NCI-H1092 (cell line): Measurements from ENCODE around the gene SF3A1.

Experiments used
- DNase-seq: peaks from one replicate; lab custom pipeline; 2025; lab: John Stamatoyannopoulos, UW

SF3A1 gene

DNA sequence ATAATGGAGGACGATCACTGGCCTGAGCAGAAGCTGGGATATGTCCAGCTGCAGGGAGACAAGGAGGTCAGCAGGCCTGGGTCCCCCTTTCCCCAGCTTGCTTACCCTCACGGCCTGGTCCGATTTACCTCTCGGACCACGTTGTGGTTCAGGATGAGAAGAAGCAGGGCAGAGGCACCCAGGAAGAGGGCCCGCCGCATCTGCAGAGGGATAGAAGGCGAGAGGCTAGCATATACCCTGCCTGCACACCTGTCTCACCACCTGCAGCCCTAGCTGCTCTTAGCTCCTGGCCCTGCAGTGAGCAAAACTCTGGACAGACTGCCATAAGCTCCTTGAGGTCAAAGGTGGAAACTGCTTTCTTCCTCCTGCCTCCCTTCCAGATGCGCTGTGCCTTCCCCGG lies 29.2 kb upstream of the SF3A1 start:
- DNase-seq, result no peak

DNA sequence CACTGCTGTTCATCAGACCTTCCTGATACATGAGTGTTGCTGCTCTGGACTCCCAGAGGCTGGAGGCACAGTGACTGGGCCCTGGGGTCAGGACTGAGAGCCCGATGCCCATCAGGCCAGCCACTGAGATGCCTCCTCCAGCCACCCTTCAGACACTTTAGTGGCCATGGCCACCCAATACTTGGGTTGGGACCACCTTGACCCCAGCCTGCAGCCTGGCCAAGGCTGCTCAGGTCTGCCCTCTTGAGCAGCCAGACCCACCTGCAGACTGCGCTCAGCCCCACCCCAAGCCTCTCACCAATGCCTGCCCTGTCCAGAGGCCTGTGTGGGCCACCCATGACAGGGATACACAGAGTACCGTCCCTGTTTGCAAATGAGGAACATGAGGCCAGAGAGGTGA lies 26.4 kb upstream of the SF3A1 start:
- DNase-seq, result no peak

DNA sequence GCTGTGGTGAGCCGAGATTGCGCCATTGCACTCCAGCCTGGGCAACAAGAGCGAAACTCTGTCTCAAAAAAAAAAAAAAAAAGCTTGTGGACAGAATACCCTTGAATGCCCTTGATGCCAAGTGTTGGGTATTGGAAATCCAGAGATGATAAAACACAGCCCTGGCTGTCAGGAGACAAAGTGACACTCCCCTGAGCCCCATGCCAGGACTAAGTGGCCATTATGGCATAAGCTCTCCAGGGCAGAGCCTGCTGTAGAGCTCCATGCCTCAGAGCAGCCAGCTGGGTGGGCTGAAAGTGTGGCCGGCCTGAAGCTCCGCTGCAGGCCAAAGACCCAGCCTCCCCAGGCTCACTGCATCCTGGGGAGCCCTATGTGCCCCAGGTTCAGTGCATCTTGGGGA lies 25.6 kb upstream of the SF3A1 start:
- no peak for DNase-seq

DNA sequence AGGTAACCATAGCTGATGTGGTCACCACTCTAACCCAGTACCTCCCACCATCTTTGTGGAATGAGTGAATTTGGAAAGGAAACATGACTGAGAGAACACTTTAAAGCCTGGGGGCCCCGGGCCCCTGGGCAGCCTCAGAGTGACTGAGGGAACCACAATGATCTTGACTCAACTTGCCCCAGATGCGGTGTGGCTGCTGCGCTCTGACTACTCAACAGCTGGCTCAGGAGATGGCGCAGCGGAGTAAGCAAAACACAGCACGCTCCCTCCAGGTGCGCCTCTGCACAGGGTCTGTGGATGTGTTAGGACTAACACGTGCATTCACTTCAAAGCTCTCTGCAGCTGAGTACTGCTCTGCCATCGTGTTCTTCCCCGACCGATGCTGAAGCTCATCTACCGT lies 24.6 kb upstream of the SF3A1 start:
- DNase-seq, result no peak

DNA sequence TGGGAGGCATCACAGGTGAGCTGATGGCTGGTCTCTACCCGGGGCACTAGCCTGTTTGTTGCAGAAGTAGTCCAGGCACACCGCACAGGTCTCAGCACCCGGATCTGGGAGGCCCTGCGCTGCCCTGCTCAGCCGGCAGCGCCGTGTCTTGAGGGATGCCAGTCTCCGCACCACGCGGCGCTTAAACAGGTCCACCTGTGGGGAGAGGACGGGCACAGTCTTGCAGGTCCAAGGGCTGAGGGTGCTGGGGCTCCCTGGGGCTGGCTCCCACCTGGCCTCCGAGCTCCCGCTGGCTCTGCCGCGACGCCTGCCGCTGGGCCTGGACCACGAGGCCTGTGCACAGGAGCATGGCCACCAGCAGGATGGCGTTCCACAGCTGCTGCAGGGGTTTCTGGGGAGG lies 23.3 kb upstream of the SF3A1 start:
- no peak for DNase-seq

DNA sequence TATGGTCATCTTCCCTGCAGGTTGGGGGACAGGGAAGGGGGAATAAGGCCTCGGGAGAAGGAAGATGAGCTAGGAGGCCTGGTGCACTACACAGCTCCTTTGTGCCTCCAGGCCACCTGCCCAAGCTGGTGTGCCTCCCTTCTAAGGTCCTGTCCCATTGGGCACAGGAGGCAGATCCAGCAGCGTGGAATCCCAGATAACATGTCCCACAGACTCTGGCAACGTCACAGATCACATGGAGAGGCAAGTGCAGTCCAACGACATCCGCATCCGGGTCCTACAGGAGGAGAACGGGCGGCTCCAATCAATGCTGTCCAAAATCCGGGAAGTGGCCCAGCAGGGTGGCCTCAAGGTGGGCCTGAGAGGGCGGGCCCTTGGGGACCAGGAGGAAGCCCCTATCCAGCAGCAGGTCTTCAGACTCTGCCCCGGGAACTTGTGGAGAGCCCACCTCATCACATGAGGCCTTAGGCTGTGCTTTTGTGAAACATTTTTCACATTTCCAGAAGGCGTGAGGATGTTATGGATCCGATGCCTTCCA lies 18.7 kb upstream of the SF3A1 start:
- no peak for DNase-seq

DNA sequence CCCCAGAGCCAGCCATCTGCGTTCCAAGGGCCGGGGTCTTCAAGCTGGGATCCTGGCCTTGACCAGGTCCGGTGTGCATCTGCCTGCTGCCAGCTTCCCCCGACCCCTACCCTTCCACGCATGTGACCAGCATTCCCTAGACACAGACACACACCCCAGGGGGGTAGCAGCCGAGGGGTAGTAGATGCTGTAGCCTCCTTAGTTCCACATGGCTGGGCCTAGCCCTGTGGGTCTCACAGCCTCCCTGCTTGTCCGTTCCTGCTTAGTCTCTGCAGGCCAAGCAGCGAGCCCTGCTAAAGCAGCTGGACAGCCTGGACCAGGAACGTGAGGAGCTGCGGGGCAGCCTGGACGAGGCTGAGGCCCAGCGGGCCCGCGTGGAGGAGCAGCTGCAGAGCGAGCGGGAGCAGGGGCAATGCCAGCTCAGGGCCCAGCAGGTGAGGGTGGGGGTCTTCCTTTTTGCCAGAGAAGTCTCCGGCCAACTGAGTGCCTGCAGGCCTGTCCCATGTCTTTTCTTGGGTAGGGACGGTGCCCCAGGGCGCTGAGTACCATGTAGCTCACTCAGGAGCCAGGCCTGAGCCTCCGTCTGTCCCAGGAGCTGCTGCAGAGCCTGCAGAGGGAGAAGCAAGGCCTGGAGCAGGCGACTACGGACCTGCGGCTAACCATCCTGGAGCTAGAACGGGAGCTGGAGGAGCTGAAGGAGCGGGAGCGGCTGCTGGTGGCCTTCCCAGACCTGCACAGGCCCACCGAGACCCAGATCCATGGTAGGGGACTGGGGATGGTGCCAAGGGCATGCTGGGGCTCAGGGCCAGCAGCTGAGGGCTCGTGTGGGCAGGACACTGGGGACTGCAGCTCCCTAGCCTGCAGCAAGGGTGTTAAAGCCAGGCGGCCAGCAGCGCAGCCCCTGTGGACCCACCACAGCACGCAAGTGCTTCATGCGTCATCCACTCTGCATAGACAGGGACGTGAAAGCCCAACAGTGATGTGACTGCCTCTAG lies 16.9 kb upstream of the SF3A1 start:
- no peak for DNase-seq

DNA sequence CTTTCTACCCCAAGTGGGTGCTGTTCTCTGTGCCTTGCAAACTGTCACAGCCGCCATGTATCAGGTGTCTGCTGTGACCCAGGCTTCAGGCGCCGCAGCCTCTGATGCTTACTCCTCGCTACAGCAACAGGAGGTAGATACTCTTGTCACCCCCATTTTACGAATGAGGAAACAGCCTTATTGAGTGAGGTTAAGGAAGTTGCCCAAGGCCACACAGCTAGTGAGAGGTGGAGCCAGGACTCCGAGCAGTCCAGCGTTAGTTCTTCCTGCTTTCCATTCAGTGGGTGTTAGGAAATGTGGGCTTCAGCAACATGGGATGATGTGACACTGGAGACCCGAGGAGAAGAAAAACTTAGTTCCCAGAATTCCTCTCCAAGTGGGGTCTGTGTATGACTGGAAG lies 16.2 kb upstream of the SF3A1 start:
- no peak for DNase-seq

DNA sequence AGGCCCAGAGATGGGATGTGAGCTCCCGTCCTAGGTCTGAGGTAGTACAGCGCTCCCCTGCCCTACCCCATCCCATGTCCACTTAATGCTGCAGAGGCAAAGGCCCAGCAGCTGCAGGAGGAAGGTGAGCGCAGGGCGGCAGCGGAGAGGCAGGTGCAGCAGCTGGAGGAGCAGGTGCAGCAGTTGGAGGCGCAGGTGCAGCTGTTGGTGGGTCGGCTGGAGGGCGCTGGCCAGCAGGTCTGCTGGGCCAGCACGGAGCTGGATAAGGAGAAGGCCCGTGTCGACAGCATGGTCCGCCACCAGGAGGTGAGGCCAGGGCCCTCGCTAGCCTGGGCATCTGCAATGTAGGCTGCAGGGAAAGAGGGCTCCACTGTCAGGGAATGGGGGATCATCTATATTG lies 15.3 kb upstream of the SF3A1 start:
- no peak for DNase-seq

DNA sequence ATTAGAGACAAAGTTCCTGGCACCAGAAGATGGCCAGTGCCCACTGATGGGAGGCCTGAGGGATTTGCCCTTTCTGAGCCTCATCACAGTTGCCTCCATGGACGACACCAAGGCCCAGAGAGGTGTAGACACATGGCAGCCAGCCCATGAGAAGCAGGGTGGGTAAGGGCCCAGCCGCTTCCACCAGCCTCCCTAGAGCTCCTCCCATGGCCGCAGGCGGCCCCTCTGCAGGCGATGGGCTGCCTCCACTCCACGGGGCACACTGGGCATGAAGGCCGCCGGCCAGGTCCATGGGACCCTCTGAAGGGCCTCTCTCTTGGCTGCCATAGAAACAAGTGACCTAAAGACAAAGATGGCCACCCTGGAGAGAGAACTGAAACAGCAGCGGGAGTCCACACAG lies 14.6 kb upstream of the SF3A1 start:
- no peak for DNase-seq

DNA sequence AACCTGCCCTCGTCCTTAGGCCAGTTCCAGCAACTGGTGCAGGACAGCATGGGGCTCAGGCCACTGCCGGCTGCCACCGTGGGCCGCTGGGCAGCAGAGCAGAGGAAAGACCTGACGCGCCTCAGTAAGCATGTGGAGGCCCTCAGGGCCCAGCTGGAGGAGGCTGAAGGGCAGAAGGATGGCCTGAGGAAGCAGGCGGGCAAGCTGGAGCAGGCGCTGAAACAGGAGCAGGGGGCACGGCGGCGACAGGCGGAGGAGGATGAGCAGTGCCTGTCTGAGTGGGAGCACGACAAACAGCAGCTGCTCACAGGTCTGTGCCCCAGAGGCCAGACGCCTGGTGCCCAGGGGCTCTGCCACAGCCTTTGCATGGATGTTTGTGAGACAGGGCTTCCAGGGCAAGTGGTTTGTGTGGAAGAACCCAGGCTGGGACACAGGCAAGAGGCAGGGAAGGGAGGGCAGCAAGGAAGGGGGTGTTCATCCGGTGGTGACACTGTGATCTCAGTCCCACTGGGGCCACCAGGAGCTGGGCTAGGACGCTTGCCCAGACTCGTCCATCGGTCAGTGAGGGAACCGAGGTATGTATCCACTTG lies 14.0 kb upstream of the SF3A1 start:
- DNase-seq, result no peak

DNA sequence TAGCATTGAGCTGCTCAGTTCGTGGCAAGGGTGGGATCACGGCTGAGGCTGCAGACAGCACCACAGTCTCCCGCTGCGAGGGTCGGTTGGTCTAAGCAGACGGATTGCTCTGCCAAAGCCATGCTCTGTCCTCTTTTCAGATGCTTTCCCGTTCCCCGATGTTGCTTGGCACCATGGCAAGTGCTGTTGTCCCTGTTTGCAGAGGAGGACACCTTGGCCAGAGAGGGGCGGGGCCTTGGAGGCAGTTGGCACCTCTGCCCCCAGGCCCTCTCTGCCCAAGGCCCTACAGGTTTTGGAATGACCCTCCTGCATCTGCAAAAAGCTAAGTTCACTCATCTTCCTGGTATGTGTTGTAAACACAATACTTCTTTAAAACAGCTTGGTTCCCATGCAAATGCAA lies 11.7 kb upstream of the SF3A1 start:
- DNase-seq, result no peak

DNA sequence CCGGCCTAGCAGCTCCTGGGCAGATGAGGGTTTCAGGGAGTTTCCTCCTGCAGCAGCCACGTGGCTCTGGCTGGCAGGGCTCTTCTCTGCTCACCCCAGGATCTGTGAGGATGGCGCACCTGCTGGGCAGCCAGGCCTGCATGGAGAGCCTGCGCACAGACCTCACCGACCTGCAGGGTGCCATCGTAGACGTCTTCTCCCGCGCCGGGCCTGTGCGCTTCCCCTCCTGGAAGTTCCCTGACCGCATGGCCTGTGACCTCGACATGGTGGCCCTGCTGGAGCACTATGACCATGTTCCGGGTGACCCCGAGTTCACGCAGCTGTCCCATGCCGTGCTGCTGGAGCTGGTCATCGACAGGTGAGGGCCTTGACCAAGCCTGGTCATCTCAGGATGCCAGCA lies 9.2 kb upstream of the SF3A1 start:
- no peak for DNase-seq

DNA sequence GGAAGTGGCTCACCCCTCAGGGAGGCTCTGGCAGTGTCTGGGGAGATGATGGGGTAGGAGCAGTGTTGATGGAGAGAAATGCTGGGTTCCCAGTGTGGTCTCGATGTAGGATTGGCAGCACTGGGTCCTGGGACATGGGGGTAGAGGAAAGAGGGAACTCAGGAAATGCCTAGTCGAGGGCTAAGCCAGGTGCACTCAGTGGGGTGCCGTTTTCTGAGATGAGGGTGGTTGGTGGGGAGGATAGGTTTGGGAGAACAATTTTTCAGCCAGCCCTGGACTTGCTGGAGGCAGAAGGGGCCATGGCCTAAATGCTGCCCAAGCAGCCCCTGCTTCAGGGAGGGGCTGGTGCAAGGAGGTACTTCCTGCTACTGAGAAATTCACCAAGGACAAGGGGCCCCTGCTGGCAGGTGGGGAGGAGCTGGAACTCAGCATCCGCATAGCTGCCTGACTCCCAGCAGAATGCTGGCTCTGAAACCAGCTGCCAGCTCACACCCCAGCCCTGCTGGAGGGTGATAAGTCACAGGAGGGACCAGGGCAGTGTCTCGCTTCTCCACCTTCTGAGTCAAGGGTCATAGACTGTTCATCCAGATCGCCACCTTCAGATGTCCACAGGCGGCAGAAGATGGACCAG lies 6.1 kb upstream of the SF3A1 start:
- DNase-seq, result no peak

DNA sequence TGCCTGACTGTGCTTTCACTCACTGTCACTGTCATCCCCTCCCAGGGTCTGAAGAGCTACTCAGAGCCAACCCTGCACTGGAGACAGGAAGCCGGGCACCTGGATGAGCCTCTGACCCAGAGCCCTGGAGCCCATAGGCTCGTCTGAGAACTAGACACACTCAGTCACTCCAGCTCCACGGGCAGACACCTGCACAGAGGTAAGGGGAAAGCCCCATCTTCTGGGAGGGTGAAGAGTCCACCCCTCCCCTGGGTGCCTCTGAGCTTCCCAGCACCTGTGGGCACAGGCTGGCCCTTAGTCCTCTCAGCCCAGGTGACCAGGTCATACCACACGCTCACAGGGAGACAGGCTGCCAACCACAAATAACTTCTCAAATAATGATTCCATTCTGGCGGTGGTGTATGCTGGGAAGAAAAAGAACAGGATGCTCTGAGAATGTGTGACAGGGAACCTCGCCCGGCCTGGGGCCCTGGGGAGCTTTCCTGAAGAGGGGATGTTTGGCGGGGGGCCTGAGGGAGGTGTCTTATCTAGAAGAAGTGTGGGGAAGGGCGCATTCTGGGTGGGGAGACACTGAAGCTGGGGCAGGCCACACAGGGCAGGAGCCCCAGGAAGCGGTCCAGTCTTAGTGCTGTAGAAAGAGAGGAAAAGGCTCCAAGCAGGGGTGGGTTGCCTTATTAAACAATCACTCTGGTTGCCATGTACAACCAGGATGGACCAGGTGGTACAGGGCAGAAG lies 5.4 kb upstream of the SF3A1 start:
- no peak for DNase-seq

DNA sequence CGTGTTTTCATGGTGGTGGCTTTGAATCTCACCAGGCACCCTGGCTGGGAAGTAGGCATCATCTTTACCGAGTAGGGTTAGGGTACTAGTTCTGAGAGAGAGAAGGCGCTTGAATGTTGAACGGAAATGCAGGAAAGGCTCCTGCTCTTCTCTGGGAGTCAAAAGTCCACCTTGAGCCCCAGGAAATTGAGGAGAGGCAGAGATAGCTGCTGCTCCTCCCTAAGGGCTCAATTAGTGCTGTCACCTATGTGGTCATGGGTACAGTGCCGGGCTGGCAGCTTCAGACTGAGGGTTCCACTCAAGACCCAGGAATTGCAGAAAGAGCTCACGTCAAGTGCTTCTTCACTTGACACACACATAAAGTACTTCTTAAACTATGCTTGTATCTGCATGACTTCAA lies 1.8 kb upstream of the SF3A1 start:
- no peak for DNase-seq

DNA sequence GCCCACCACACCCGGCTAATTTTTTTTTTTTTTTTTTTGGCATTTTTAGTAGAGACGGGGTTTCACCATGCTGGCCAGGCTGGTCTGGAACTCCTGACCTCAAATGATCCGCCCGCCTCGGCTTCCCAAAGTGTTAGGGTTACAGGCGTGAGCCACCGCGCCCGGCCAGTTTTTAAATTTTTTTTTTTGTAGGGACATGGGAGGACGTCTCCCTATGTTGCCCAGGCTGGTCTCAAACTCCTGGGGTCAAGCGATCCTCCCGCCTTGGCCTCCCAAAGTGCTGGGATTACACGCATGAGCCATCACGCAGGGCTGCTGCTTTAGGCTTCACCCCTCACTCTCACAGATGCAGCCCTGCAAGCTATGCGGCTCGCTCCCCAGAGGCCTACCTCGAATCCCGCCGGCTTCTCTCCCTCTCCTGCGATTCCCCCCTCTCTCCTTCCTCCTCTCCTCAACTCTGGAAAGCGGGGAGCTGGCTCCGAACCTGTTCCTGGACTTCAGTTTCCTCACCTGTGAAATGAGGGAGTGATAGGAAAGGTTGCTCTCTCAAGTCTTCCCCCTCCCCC lies 1.0 kb upstream of the SF3A1 start:
- DNase-seq, result no peak

DNA sequence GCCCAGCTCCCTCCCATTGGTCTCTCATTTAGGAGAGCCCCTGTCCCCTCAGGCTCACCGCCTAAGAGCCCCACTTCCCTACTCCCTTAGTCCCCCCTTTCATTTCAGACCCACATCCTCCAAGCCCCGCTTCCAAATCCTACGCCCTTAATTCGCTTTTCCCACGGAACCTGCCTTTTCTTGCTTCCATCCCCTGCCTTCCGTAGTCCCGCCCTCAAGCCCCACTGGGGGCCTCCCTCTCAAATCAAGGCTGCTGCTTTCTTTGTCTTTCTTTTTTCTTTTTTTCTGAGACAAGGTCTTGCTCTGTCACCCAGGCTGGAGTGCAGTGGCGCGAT lies 509 bp upstream of the SF3A1 start:
- no peak for DNase-seq

DNA sequence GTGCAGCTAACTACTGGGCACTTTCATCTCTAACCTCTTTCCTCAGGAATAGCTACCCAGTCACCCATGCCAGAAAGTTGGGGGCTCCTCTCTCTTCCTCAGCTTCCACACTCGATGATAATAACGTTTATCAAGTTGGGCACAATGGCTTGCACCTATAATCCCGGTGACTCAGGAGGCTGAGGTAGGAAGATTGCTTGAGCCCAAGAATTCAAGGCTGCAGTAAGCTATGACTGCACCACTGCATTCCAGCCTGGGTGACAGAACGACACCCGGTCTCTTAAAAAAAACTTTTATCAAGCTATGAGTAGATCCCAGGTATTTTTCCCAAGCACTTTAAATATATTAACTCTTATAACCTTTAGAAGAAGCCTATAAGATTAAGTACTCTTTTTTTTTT lies 2.0 kb downstream of the SF3A1 start:
- DNase-seq, result no peak

DNA sequence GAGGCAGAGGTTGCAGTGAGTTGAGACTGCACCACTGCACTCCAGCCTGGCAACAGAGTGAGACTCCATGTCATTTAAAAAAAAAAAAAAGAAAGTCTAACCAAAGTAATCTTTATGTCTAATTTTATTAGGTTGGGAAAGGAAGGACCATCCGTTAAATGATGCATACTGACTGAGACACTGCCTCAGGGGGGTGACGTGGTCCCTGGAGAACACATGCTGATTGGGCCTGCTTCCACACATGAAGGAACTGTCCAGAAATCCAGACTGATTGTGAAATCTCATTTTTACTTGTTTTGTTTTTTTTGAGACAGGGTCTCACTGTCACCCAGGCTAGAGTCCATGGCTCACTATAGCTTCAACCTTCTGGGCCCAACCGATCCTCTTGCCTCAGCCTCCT lies 5.5 kb downstream of the SF3A1 start:
- no peak for DNase-seq

DNA sequence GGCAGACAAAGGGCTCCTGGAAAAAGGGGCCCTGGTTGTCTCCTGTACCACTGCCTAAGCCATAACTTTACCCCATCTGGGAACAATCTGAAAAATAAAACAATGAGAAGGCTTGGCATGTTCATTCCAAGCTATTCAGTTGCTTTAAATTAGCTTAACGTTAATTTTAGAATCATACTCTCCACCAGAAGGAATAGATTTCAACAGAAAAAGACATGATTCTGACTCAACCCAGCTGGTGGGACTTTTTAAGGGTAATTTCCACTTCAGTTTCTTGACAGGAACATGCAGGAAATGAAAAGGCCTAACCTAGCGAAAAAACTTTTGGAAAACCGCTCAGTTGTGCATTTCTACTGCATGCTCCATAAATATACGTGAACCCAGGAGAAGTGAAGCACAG lies 7.9 kb downstream of the SF3A1 start:
- DNase-seq, result no peak

DNA sequence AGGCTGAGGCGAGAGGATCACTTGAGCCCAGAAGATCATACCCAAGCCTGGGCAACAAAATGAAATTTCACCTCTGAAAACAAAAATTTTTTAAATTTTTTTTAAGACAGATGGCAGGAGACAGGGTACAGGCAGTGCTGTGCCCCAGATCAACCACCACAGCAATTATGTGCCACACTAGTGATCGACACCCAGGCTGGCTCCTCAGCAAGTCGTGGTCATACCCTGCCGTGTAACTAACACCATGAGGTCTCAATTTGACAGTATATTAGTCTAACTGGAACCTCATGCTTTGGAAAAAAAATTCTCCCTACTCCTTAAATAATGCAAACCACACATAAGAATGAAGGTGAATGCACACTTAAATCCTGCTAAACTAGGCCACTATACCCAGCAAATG lies 8.3 kb downstream of the SF3A1 start:
- no peak for DNase-seq
